Naive thymus-derived CD8-positive, alpha-beta T cell (primary cell): ENCODE measurements around the gene TCL1B. TPM values are rescaled to one million over a fixed set of nuclear protein-coding genes. Genes with fewer than 3 reads are reported as not detected.

ENCODE experiments used
- ATAC-seq, 2 donors: fragments of 150-1000 bp; cut with Tn5 transposase in 1 of 2; sonication (Bioruptor Pico), chemical (Tn5 transposase) in 1 of 2; 1 replicate in 1 of 2; 2 replicates in 1 of 2; pipeline ENCODE4 v1.10.0; 2021; ENCODE audit warnings: mild to moderate bottlenecking in 2 of 2, moderate library complexity in 2 of 2
- POLR2A ChIA-PET: fragments of 350-600 bp; sonication (Branson Sonifier 250); formaldehyde crosslinking; loops from one replicate; lab custom pipeline; 2021; ENCODE audit warnings: antibody characterized with exemption; lab: Charles Lee
- DNase-seq, 10 donors: peaks; one replicate each; pipeline versions ENCODE4 v3.0.0 to v3.0.0-alpha.2; 2020 to 2022
- H3K27ac Mint-ChIP-seq, 10 donors: one replicate each; pipeline ENCODE4 v1.8.0; 2020 to 2022; ENCODE audit warnings: mild to moderate bottlenecking in 10 of 10, mixed read lengths in 10 of 10, moderate library complexity in 4 of 10, inconsistent platforms in 1 of 10
- H3K27me3 Mint-ChIP-seq, 5 donors: one replicate each; pipeline ENCODE4 v1.8.0; 2021 to 2022; ENCODE audit warnings: mixed read lengths in 5 of 5
- H3K36me3 Mint-ChIP-seq, 3 donors: one replicate each; pipeline ENCODE4 v1.8.0; 2020 to 2022; ENCODE audit warnings: mixed read lengths in 3 of 3, mild to moderate bottlenecking in 2 of 3, inconsistent platforms in 1 of 3
- H3K4me1 Mint-ChIP-seq, 4 donors: one replicate each; pipeline ENCODE4 v1.8.0; 2021 to 2022; ENCODE audit warnings: mixed read lengths in 4 of 4
- H3K4me3 Mint-ChIP-seq, 10 donors: one replicate each; pipeline ENCODE4 v1.8.0; 2020 to 2022; ENCODE audit warnings: mild to moderate bottlenecking in 10 of 10, mixed read lengths in 10 of 10, moderate library complexity in 6 of 10, inconsistent platforms in 1 of 10
- H3K9me3 Mint-ChIP-seq, 9 donors: one replicate each; pipeline ENCODE4 v1.8.0; 2020 to 2022; ENCODE audit warnings: mixed read lengths in 9 of 9, mild to moderate bottlenecking in 3 of 9, inconsistent platforms in 1 of 9, moderate library complexity in 1 of 9
- polyA plus RNA-seq, 3 donors: library from polyadenylated mRNA; unstranded; fragments of 300-500 nt; fragmentation: Illumina TruSeq; gene quantifications; one replicate each; pipeline ENCODE4 v1.2.3, GENCODE V29; 2021
- total RNA-seq, 8 experiments: library from RNA in 2 of 8; stranded (reverse) in 2 of 8; gene quantifications; one replicate each; pipeline ENCODE4 v1.2.3 and lab custom pipeline; 2021 to 2026

Gene TCL1B
- total and polyA plus RNA-seq, 5 experiments from 2014 or later: 0.33 to 0.47 TPM; not detected in 3

DNA sequence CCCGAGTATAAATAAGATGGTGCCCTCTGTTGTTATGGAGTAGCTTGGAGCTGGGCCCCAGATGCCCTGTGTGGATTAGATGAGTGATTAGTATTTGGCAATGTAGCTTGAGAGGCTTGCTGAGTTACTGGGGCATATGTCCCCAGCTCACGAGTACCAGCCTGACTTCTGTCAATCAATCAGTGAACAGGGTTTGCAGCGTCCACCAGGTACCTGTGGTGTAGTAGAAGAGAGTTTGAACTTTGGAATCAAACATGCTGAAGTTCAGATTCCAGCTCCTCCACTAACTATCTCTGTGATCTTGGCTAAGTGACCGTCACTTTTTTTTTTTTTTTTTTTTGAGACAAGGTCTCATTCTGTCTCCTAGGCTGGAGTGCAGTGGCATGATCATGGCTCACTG, 11.6 kb upstream of the TCL1B start:
- H3K27me3 Mint-ChIP-seq: peaks cover 6 to 67% (median 28%) of the 10 kb centered on the region in 5 donors
- ATAC-seq (no peak), DNase-seq (no peak)
- H3K36me3 Mint-ChIP-seq: no peaks in the 10 kb centered on the region
- H3K9me3 Mint-ChIP-seq: no peaks in the 10 kb centered on the region
- no peak overlapping the region for H3K27ac Mint-ChIP-seq
- POLR2A ChIA-PET: no interaction called here
- H3K4me3 Mint-ChIP-seq: no peak overlapping the region
- H3K4me1 Mint-ChIP-seq: peaks cover 0 to 26% (median 0%) of the 10 kb centered on the region in 4 donors

DNA sequence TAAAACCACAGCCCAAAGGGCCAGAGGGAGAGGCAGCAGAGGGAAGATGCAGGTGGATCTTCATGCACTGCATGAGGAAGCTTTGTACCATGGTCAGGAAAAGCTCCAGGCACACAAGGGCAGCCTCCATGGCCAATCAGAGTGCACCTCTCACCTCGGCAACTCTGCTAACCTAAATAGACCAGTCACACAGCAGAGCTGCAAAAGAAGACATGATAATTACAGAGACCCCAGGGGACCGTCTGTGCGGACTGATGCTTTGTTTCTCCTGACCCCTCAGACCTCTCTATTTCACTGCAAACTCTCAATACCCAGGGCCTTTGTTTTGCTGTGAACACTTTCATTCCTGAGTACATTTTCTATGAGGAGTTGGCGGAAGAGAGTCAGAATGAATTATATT, 10.7 kb upstream of the TCL1B start:
- Mint-ChIP-seq H3K36me3 (no peaks in the 10 kb centered on the region), H3K4me3 (no peak overlapping the region), H3K27me3 (peaks cover 6 to 61% (median 27%) of the 10 kb centered on the region in 5 donors), H3K4me1 (peaks cover 0 to 21% (median 0%) of the 10 kb centered on the region in 4 donors), H3K9me3 (no peaks in the 10 kb centered on the region), H3K27ac (peak overlapping the region in 1 of 10 donors; percentile 34)
- ATAC-seq (no peak), DNase-seq (no peak)
- POLR2A ChIA-PET: no interaction called here

DNA sequence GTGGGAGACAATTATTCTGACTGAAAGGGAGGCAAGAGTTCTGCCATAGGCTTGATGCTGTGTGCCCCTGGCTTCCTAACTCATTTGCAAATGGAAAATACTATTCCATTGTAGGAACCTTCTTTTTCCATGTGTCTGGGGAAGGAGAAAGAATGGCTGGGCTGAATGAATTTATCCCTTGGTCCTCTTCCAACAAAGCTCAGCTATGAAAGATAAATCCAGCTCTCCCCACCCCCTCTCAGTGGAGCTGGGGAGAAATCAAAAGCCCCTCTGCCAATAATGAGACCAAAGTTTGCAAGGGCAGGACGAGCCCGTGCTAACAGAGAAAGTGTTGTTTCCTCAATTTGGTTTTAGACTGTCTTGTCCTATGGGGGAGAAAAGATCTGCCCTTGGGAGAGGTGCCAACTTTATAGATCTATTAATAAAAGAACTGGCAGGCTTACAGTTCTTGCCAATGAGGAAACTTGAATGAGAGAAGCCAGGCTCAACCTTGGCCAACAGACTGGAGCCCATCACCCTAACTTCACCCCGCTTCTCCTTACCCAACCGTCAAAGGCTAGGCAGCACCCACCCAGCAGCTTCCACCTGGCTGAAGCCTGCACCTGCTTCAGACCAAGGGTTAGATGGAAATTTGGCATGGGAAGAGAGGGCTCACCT, 8.9 kb upstream of the TCL1B start:
- Mint-ChIP-seq H3K4me3 (no peak overlapping the region), H3K27me3 (peaks cover 6 to 58% (median 19%) of the 10 kb centered on the region in 5 donors), H3K4me1 (peaks cover 0 to 18% (median 0%) of the 10 kb centered on the region in 4 donors), H3K27ac (no peak overlapping the region), H3K36me3 (no peaks in the 10 kb centered on the region), H3K9me3 (no peaks in the 10 kb centered on the region)
- ATAC-seq (no peak), DNase-seq (no peak)
- POLR2A ChIA-PET: no interaction called here

DNA sequence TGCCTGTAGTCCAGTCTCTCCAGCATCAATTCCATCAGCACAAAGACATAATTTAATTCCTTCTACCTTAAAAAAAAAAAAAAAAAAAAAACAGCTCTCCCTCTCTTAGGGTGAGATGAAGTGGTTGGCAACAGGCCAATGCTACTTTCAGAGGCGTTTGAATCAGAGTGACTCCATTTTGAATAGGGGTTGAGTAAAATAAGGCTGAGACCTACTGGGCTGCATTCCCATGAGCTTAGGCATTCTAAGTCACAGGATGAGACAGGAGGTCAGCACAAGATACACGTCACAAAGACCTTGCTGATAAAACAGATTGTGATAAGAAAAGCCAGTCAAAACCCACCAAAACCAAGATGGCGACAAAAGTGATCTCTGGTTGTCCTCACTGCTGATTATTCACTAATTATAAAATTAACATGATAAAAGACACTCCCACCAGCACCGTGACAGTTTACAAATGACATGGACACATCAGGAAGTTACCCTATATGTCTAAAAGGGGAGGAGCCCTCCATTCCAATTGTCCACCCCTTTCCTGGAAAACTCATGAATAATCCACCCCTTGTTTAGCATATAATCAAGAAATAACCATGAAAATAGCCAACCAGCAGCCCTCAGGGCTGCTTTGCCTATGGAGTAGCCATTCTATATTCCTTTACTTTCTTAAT, 6.9 kb upstream of the TCL1B start:
- H3K27me3 Mint-ChIP-seq: peaks cover 6 to 55% (median 18%) of the 10 kb centered on the region in 5 donors
- H3K27ac Mint-ChIP-seq: no peak overlapping the region
- no peaks in the 10 kb centered on the region for H3K9me3 Mint-ChIP-seq
- no peaks in the 10 kb centered on the region for H3K36me3 Mint-ChIP-seq
- no peak overlapping the region for H3K4me3 Mint-ChIP-seq
- ATAC-seq (no peak), DNase-seq (no peak)
- peaks cover 0 to 24% (median 0%) of the 10 kb centered on the region in 4 donors for H3K4me1 Mint-ChIP-seq
- POLR2A ChIA-PET: interaction anchor here (0.9 kb wide), 1 partner anchor 15 kb away, joined by 4 read pairs; no protein-coding TSS in a partner anchor

GRCh38 chr14:95679998-95680735, 6.1 kb upstream of the TCL1B start:
- no peak for ATAC-seq
- Mint-ChIP-seq H3K27ac (no peak overlapping the region), H3K36me3 (no peaks in the 10 kb centered on the region), H3K4me3 (no peak overlapping the region), H3K9me3 (no peaks in the 10 kb centered on the region), H3K4me1 (peaks cover 0 to 27% (median 0%) of the 10 kb centered on the region in 4 donors), H3K27me3 (peaks cover 6 to 60% (median 22%) of the 10 kb centered on the region in 5 donors)
- POLR2A ChIA-PET: no interaction called here
- no peak for DNase-seq

- Mint-ChIP-seq H3K27me3 (peaks cover 5 to 58% (median 23%) of the 10 kb centered on the region in 5 donors), H3K4me1 (peaks cover 0 to 32% (median 0%) of the 10 kb centered on the region in 4 donors), H3K36me3 (no peaks in the 10 kb centered on the region), H3K9me3 (no peaks in the 10 kb centered on the region), H3K27ac (no peak overlapping the region), H3K4me3 (no peak overlapping the region)
- DNase-seq (no peak), ATAC-seq (no peak)
- POLR2A ChIA-PET: no interaction called here
Measured at GRCh38 chr14:95681153-95681552, 5.1 kb upstream of the TCL1B start.

DNA sequence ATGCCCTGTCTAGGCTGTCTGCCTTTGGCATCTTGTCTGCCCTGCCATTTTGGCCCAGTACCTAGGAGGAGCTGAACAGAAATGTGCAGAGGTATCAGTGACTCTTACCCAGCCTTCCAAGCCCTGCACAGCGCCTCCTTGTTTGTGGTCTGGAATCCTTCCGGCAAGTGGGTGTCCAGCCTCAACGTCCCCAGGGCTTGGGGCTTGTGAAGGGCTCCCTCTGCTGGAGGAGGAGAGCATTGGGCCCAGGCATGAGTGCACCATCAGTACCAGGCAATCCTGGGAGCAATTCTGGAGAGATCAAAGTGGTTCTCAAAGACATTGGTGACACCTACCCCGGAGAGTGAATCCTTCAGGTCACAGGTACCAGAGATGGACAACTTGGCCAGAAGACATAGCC, 2.4 kb upstream of the TCL1B start:
- H3K4me1 Mint-ChIP-seq: peaks cover 0 to 27% (median 0%) of the 10 kb centered on the region in 4 donors
- H3K27ac Mint-ChIP-seq: no peak overlapping the region
- POLR2A ChIA-PET: no interaction called here
- no peaks in the 10 kb centered on the region for H3K36me3 Mint-ChIP-seq
- DNase-seq: peak in 4 of 10 donors; percentile 8 to 16 (median 12)
- no peaks in the 10 kb centered on the region for H3K9me3 Mint-ChIP-seq
- peaks cover 1 to 46% (median 24%) of the 10 kb centered on the region in 5 donors for H3K27me3 Mint-ChIP-seq
- no peak overlapping the region for H3K4me3 Mint-ChIP-seq
- no peak for ATAC-seq

GRCh38 chr14:95686935-95687334, 709 bp downstream of the TCL1B start:
- no peak for ATAC-seq
- POLR2A ChIA-PET: no interaction called here
- H3K4me1 Mint-ChIP-seq: peaks cover 0 to 21% (median 0%) of the 10 kb centered on the region in 4 donors
- no peaks in the 10 kb centered on the region for H3K9me3 Mint-ChIP-seq
- no peak overlapping the region for H3K27ac Mint-ChIP-seq
- H3K36me3 Mint-ChIP-seq: no peaks in the 10 kb centered on the region
- DNase-seq: no peak
- H3K27me3 Mint-ChIP-seq: peaks cover 0 to 48% (median 28%) of the 10 kb centered on the region in 5 donors
- no peak overlapping the region for H3K4me3 Mint-ChIP-seq

GRCh38 chr14:95689441-95689840, 3.2 kb downstream of the TCL1B start:
- Mint-ChIP-seq H3K36me3 (no peaks in the 10 kb centered on the region), H3K27me3 (peaks cover 4 to 53% (median 37%) of the 10 kb centered on the region in 5 donors), H3K4me3 (no peak overlapping the region), H3K4me1 (peaks cover 0 to 27% (median 0%) of the 10 kb centered on the region in 4 donors), H3K9me3 (no peaks in the 10 kb centered on the region), H3K27ac (no peak overlapping the region)
- no peak for ATAC-seq
- DNase-seq: no peak
- POLR2A ChIA-PET: interaction anchor here (0.7 kb wide), 2 partner anchors 18 to 1248 kb away, joined by 3 to 4 read pairs; no protein-coding TSS in a partner anchor

DNA sequence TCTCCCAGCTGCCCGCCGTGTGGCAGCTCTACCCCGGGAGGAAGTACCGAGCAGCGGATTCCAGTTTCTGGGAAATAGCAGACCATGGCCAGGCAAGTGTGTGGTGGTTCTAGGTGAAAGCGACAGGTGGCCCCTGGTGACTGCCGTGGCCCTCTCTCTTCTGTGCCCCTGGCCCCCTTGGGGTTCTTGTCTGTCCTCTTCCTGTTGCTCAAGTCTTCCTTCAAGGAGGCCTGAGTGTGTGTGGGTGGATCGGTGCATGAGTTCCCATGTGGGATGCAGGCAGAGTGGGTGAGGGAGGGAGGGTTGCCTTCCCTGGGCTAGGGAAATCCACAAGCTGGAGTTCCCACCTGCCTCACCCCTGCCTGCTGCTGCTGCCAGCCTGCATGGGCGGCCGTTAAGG, 4.6 kb downstream of the TCL1B start:
- no peak overlapping the region for H3K4me3 Mint-ChIP-seq
- DNase-seq: no peak
- H3K27ac Mint-ChIP-seq: no peak overlapping the region
- peaks cover 6 to 39% (median 31%) of the 10 kb centered on the region in 5 donors for H3K27me3 Mint-ChIP-seq
- peaks cover 0 to 25% (median 0%) of the 10 kb centered on the region in 4 donors for H3K4me1 Mint-ChIP-seq
- no peaks in the 10 kb centered on the region for H3K9me3 Mint-ChIP-seq
- POLR2A ChIA-PET: no interaction called here
- H3K36me3 Mint-ChIP-seq: no peaks in the 10 kb centered on the region
- no peak for ATAC-seq

DNA sequence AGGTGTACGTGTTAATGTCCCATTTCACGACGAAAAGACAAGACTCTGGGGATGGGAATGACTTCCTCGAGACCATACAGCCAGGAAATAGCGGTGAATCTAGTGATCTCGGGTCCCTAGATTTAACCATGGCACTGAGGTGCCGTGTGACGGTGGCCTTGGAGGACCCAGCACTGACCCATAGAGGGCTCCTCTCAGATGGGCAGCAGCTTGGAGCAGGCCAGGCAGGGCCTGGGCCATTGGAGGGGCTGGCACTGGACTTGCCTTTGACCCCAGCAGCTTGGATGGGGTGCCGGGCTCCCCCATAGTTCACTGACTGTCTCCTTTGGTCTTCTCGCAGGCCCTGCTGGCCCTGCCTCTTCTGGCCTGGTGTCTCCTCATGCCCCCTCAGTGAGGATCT, 5.4 kb downstream of the TCL1B start:
- H3K36me3 Mint-ChIP-seq: no peaks in the 10 kb centered on the region
- POLR2A ChIA-PET: interaction anchor here (0.5 kb wide), 1 partner anchor 19 kb away, joined by 3 read pairs; no protein-coding TSS in a partner anchor
- H3K4me3 Mint-ChIP-seq: no peak overlapping the region
- H3K4me1 Mint-ChIP-seq: peaks cover 0 to 32% (median 0%) of the 10 kb centered on the region in 4 donors
- H3K9me3 Mint-ChIP-seq: peaks cover 0 to 2% (median 0%) of the 10 kb centered on the region in 9 donors
- no peak overlapping the region for H3K27ac Mint-ChIP-seq
- ATAC-seq (no peak), DNase-seq (no peak)
- peaks cover 8 to 46% (median 37%) of the 10 kb centered on the region in 5 donors for H3K27me3 Mint-ChIP-seq

- DNase-seq: no peak
- peaks cover 0 to 32% (median 0%) of the 10 kb centered on the region in 4 donors for H3K4me1 Mint-ChIP-seq
- no peak for ATAC-seq
- H3K27me3 Mint-ChIP-seq: peaks cover 8 to 46% (median 35%) of the 10 kb centered on the region in 5 donors
- H3K36me3 Mint-ChIP-seq: no peaks in the 10 kb centered on the region
- no peak overlapping the region for H3K4me3 Mint-ChIP-seq
- POLR2A ChIA-PET: interaction anchor here (0.5 kb wide), 1 partner anchor 19 kb away, joined by 3 read pairs; no protein-coding TSS in a partner anchor
- peaks cover 0 to 2% (median 0%) of the 10 kb centered on the region in 9 donors for H3K9me3 Mint-ChIP-seq
- H3K27ac Mint-ChIP-seq: peak overlapping the region in 1 of 10 donors; percentile 27
Measured at GRCh38 chr14:95692109-95692508, 5.9 kb downstream of the TCL1B start.
